ENCODE results near the gene GTF2F2. TPM values are rescaled to one million over a fixed set of nuclear protein-coding genes. Genes with fewer than 3 reads are reported as not detected.
"Not testable (repeated sequence)": the region's sequence is repeated elsewhere in the genome, so short reads cannot be mapped to it uniquely, and the experiment has no call there.

Gene GTF2F2
- polyA plus RNA-seq, 3 donors = 30.3 to 32.9 (median 32.5) TPM

DNA sequence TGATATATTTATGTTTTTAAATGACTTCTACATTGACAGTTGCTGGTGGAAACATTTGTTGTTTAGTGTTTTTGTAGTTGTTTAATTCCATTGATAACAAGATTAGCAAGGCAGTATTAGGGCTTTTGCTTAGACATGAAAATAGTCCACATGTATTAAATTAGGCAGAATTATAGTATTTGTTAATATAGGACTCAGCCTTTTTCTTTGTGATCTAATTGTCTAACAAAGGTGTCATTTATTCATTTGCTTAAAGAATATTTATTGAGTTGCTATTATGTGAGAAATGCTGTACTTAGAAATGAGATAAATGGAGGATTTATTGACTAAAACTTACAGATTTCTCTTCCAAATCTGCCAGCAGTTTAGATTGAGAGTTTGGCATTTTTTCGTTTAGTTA, 122.2 kb downstream of the GTF2F2 start:
- no peak for DNase-seq (ENCODE audit: low read depth in 3 of 3, low spot score in 2 of 3)

DNA sequence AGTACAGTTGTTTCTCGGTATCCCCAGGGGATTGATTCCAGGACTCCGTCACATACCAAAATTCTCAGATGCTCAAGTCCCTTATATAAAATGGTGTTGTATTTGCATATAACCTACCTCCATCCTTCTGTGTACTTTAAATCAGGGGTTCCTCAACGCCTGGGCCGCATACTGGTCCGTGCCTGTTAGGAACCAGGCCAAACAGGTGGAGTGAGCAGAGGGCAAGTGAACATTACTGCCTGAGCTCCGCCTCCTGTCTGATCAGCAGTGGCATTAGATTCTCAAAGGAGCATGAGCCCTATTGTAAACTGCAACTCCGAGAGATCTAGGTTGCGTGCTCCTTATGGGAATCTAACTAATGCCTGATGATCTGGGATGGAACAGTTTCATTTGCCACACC, 122.8 kb downstream of the GTF2F2 start:
- DNase-seq (ENCODE audit: low read depth in 3 of 3, low spot score in 2 of 3) = no peak

DNA sequence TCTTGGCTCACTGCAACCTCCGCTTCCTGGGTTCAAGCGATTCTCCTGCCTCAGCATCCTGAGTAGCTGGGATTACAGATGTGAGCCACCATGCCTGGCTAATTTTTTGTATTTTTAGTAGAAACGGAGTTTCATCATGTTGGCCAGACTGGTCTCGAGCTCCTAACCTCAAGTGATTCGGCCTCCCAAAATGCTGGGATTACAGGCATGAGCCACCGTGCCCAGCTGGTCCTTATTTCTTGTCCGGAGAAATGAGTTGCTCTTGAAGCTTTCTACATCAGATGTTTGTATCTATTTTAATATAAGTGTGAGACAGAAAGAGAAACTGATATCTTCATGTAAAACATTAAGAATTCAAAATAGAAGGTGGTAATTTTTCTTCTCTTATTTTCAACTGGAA, 124.4 kb downstream of the GTF2F2 start:
- not testable (repeated sequence) for DNase-seq (ENCODE audit: low read depth in 3 of 3, low spot score in 2 of 3)

DNA sequence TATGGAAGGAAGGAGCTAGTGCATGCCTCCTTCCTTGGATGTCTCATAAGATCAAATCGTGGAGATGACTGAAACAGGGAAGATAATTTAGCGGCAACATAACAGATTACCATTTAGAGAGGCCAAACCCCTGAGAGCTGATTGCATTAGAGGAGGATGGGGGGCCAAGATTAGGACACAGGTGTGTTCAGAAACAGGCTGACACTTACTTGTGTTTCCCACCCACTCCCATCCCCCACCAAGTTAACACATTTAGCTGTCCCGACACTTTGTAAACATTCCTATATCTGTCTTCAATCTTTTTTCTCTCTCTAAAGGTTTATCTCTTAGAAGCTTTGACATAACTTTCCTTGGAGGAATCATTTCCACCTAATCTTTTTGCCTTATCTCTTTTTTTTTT, 129.4 kb downstream of the GTF2F2 start:
- DNase-seq (ENCODE audit: low read depth in 3 of 3, low spot score in 2 of 3) = no peak

DNA sequence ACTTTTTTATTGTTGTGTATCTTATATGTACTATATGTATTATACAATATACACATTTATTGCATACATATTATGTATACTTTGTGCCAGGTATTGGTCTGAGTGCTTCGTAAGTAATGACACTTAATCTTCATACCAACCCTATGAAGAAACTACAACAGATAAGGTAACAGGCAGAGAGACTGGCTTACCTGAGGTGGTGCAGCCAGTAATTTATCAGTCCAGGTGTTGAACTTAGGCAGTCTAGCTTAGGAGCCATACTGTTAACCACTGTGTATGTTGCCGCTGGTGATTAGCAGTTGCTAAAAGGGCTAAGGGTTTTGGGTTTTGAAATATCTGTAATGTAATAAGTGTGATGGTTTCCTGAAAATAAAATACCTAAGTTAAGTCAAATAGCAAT, 134.1 kb downstream of the GTF2F2 start:
- no peak for DNase-seq (ENCODE audit: low read depth in 3 of 3, low spot score in 2 of 3)

- DNase-seq (ENCODE audit: low read depth in 3 of 3, low spot score in 2 of 3) = no peak
Measured at GRCh38 chr13:45255247-45255987, 135.1 kb downstream of the GTF2F2 start.

GRCh38 chr13:45256254-45256653, 135.9 kb downstream of the GTF2F2 start:
- no peak for DNase-seq (ENCODE audit: low read depth in 3 of 3, low spot score in 2 of 3)

DNA sequence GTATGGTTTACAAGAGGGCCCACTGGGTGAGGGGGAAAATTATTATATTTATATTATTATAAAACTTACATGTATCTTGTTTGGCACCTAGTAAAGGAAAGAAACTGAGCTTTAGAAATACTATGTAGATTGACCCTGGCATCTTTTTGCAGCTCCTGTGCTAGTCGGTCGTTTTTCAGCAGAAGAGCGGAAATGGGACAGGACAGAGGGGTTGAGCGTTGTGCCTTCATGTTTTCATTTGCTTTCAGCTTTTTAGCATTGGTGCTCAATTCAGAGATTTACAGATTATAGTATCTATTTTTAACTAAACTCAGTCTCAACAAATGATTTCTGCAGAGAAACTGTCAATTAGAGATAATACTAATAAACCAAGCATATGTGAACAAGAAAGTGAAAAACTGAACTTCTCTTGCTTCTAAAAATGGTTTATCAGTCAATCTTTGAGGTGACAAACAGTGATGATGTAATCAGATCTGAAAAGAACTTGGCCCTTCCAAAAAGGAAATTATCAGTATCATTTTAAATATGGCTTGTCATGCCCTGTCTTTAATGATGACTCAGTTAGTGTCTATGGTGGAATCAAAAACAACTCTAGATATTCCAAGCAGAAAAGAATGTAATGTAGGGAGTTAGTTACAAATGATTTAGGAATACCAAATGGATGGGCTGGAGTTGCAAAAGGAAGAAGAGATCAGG, 137.5 kb downstream of the GTF2F2 start:
- no peak for DNase-seq (ENCODE audit: low read depth in 3 of 3, low spot score in 2 of 3)

- DNase-seq (ENCODE audit: low read depth in 3 of 3, low spot score in 2 of 3) = no peak
Measured at GRCh38 chr13:45258334-45258675, 138.0 kb downstream of the GTF2F2 start.

DNA sequence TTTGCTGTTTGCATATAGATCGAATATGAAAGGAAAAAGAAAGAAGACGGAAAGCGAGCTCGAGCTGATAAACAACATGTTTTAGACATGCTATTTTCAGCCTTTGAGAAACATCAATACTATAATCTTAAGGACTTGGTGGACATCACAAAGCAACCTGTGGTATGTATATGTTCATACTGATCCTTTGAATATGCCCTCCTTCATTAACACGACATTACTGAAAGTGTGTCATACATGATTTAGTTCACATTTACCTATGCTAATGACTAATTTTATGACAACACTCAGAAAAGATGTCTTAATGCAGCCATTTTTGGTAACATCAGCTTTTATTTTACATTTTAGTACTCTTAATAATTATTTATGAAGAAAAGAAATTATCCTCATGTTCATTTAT, 146.9 kb downstream of the GTF2F2 start:
- no peak for DNase-seq (ENCODE audit: low read depth in 3 of 3, low spot score in 2 of 3)

DNA sequence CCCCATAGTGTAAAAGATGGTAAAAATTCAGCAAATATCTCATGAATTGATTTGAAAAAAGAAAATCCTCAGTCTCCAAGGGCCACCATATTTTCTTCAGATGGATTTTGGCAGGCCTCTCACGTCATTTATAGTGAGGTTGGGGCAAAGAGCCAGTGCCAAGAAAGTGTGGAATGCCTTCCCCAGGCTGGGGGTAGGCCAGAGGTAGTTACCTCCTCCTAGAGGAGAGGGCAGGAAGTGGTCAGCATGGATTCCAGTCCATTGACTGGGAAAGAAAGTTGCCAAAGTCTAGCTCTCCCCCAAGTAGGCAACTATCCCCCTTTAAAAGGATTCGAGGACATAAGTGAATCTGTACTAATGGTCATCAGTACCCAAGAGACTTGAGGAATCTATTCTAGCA, 148.9 kb downstream of the GTF2F2 start:
- DNase-seq (ENCODE audit: low read depth in 3 of 3, low spot score in 2 of 3) = no peak

DNA sequence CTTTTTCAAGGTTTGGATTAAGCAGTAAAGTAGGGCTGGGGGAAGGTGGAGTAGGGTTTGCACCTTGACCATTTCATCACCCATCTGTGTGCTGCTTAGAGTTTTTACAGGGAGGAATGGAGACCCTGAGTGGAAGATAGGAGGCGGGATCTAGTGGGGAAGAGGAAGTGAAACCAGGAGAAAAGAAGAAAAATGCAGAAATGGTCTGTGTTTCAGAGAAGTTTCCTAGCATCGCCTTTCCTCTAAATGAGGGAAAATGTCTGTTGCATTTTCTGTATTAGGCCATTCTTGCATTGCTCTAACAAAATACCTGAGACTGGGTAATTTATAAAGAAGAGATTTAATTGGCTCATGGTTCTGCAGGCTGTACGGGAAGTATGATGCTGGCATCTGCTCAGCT, 156.6 kb downstream of the GTF2F2 start:
- no peak for DNase-seq (ENCODE audit: low read depth in 3 of 3, low spot score in 2 of 3)

DNA sequence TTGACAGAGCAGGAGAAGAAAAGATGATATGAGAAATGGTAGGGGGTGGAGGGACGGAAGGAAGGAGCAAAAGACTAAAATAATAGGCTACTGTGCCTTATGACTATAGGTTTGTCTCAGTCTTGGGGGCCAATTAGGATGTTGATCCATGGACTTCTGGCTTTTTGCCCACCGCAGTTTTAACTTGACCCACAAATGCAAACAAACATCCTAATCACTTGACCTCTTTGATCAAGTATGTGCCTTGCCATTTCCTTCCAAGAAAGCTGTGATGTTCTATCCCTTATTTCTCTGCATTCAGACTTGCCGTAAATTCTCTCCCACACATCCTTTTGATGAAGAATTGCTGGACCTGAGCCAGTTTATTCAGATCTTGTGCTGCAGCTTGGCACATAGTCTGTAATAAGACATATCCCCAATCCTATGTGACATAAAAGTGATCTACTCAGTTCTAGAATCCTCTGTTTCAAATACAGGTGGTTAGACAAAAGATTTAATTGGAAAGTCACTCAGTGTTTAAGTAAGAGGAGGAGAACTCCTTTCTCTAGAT, 157.9 kb downstream of the GTF2F2 start:
- no peak for DNase-seq (ENCODE audit: low read depth in 3 of 3, low spot score in 2 of 3)

DNA sequence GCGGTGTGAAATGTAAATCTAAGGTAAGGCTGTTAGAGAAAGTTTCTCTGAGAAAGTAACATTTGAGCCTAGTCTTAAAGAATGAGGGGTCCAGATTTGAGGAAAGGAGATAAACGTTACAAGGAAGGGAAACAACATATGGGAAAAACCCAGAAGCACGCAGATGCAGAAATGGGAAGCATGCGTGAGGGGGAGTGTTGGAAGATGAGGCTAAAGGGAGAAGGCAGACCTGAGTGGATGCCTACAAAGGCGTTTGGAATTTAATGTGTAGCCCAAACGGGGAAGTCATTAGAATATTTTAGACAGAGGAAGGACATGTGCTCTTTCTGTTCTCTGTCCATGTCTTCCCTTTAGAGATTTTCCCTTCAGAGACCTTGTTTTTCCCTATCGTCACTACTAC, 159.7 kb downstream of the GTF2F2 start:
- DNase-seq (ENCODE audit: low read depth in 3 of 3, low spot score in 2 of 3) = no peak

GRCh38 chr13:45280751-45281634, 160.7 kb downstream of the GTF2F2 start:
- peak in 2 of 3 donors; percentile 27 to 36 for DNase-seq (ENCODE audit: low read depth in 3 of 3, low spot score in 2 of 3)

- DNase-seq (ENCODE audit: low read depth in 3 of 3, low spot score in 2 of 3) = no peak
Measured at GRCh38 chr13:45282994-45283393, 162.7 kb downstream of the GTF2F2 start.

DNA sequence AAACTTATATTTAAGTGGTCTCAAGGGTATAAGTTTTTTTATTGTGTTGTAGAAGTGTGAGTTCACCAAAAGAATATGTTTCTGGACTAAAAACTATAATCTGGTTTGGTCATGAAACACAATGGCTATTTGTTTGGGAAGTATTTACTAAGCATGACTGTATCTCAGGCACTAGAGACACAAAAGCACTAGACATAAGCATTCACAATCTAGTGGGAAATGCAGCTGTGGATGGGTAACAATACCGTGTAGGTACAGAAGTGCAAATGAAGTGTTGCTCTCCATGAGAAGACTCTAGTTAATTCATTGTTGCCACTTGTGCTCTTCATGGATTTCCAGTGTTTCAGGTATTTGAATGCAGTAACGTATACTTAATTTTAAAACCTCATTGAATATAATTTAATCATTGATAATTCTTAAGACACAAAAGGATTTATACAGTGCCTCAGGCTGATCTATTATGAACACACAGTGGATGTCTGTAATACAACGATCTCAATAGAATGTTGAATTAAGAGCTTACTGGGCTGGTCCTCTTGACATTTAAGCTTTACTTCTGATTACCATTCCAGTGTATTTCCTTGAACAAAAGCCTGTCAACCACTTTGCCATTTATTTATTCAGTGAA, 169.7 kb downstream of the GTF2F2 start:
- DNase-seq (ENCODE audit: low read depth in 3 of 3, low spot score in 2 of 3) = no peak

GRCh38 chr13:45292176-45292575, 171.9 kb downstream of the GTF2F2 start:
- no peak for DNase-seq (ENCODE audit: low read depth in 3 of 3, low spot score in 2 of 3)

GRCh38 chr13:45295536-45295935, 175.2 kb downstream of the GTF2F2 start:
- no peak for DNase-seq (ENCODE audit: low read depth in 3 of 3, low spot score in 2 of 3)

DNA sequence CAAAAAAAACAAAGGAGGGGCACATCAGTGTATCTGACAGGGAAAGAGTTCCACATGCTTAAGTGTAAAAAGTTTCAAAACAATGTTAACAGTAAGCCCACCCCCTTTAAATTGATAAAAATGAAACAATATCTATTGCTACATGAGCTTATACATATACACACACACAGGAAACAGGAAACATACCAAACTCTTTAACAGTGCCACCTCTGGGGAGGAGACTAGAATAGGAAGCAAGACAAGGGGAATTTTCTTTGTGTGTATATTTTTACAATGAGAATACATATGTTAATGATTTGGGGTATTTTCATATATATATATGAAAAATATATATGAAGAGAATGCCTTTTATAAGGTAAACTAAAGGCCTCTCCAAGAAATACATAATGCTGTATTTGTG, 175.9 kb downstream of the GTF2F2 start:
- no peak for DNase-seq (ENCODE audit: low read depth in 3 of 3, low spot score in 2 of 3)
